HEK293 (cell line): ENCODE measurements around the gene TBC1D22A.

Source experiments
- CTCF ChIA-PET: fragments of 350-600 bp; formaldehyde crosslinking; extraction: SDS; loops from one replicate; lab custom pipeline; 2021; ENCODE audit warnings: antibody characterized with exemption; lab: Yijun Ruan, JAX
- POLR2A ChIA-PET: fragments of 300-600 bp; formaldehyde crosslinking; extraction: SDS; loops from one replicate; lab custom pipeline; 2020; ENCODE audit warnings: antibody characterized with exemption, inconsistent platforms; lab: Yijun Ruan, JAX
- H3K27ac ChIP-seq: fragments of 200-500 bp; sonication (Bioruptor generic); 2 replicates; pipeline ENCODE4 v1.5.1; 2014; ENCODE audit warnings: low read depth, low read length, control low read depth, inconsistent platforms; ENCODE audit errors: extremely low read depth
- H3K36me3 ChIP-seq, 2 experiments: fragments of 200-500 bp in 1 of 2; sonication (Bioruptor generic) in 1 of 2; 1 replicate in 1 of 2; 2 replicates in 1 of 2; pipeline ENCODE4 v1.5.1; 2014 to 2017; ENCODE audit warnings: inconsistent platforms in 2 of 2, low read length in 2 of 2; ENCODE audit not compliant: control insufficient read depth in 2 of 2, insufficient read depth in 1 of 2
- H3K4me1 ChIP-seq: fragments of 200-500 bp; sonication (Bioruptor generic); 2 replicates; pipeline ENCODE4 v1.5.1; 2014; ENCODE audit warnings: mild to moderate bottlenecking, low read length, inconsistent platforms; ENCODE audit not compliant: control insufficient read depth, insufficient read depth
- H3K4me3 ChIP-seq: 2 replicates; pipeline ENCODE4 v1.5.1; 2011; ENCODE audit warnings: low read depth, mild to moderate bottlenecking, control low read depth, low read length, moderate library complexity
- H3K9me3 ChIP-seq: fragments of 200-500 bp; sonication (Bioruptor generic); 2 replicates; pipeline ENCODE4 v1.5.1; 2014; ENCODE audit warnings: low read depth, low read length, inconsistent platforms; ENCODE audit not compliant: control insufficient read depth, insufficient read depth
- BCL11A ChIP-seq: fragments of 450-650 bp; formaldehyde crosslinking; IDR thresholded peaks from 2 replicates; pipeline ENCODE4 v1.5.1; 2016; ENCODE audit warnings: low read depth, missing biosample characterization, missing genetic modification characterization
- EGR2 ChIP-seq: fragments of 450-650 bp; formaldehyde crosslinking; IDR thresholded peaks from 2 replicates; pipeline ENCODE4 v1.5.1; 2016; ENCODE audit warnings: low read depth, missing biosample characterization, missing genetic modification characterization
- GLIS1 ChIP-seq: fragments of 450-650 bp; formaldehyde crosslinking; IDR thresholded peaks from 2 replicates; pipeline ENCODE4 v1.5.1; 2016; ENCODE audit warnings: missing biosample characterization, missing genetic modification characterization
- GLIS2 ChIP-seq: fragments of 450-650 bp; formaldehyde crosslinking; IDR thresholded peaks from 2 replicates; pipeline ENCODE4 v1.5.1; 2016; ENCODE audit warnings: missing biosample characterization, missing genetic modification characterization
- ZBTB1 ChIP-seq: fragments of 450-650 bp; formaldehyde crosslinking; IDR thresholded peaks from 2 replicates; pipeline ENCODE4 v1.5.1; 2016; ENCODE audit warnings: missing biosample characterization, missing genetic modification characterization
- ZBTB48 ChIP-seq: fragments of 450-650 bp; formaldehyde crosslinking; IDR thresholded peaks from 2 replicates; pipeline ENCODE4 v1.5.1; 2016; ENCODE audit warnings: missing biosample characterization, missing genetic modification characterization
- ZBTB8A ChIP-seq: fragments of 450-650 bp; formaldehyde crosslinking; IDR thresholded peaks from 2 replicates; pipeline ENCODE4 v1.5.1; 2016; ENCODE audit warnings: missing biosample characterization, missing genetic modification characterization
- ZFHX2 ChIP-seq: fragments of 450-650 bp; formaldehyde crosslinking; conservative IDR thresholded peaks from 2 replicates; pipeline ENCODE4 v1.5.1; 2016; ENCODE audit warnings: missing biosample characterization, missing genetic modification characterization
- ZIC2 ChIP-seq: fragments of 450-650 bp; formaldehyde crosslinking; IDR thresholded peaks from 2 replicates; pipeline ENCODE4 v1.5.1; 2016; ENCODE audit warnings: missing biosample characterization, missing genetic modification characterization
- ZNF140 ChIP-seq: fragments of 450-650 bp; formaldehyde crosslinking; IDR thresholded peaks from 2 replicates; pipeline ENCODE4 v1.5.1; 2016; ENCODE audit warnings: missing biosample characterization, missing genetic modification characterization
- ZNF292 ChIP-seq: fragments of 450-650 bp; formaldehyde crosslinking; IDR thresholded peaks from 2 replicates; pipeline ENCODE4 v1.5.1; 2016; ENCODE audit warnings: low read depth, missing biosample characterization, missing genetic modification characterization, borderline replicate concordance
- ZNF501 ChIP-seq: fragments of 450-650 bp; formaldehyde crosslinking; IDR thresholded peaks from 2 replicates; pipeline ENCODE4 v1.5.1; 2016; ENCODE audit warnings: missing biosample characterization, missing genetic modification characterization
- ZNF548 ChIP-seq: fragments of 450-650 bp; formaldehyde crosslinking; IDR thresholded peaks from 2 replicates; pipeline ENCODE4 v1.5.1; 2016; ENCODE audit warnings: missing biosample characterization, missing genetic modification characterization
- ZNF629 ChIP-seq: fragments of 450-650 bp; formaldehyde crosslinking; IDR thresholded peaks from 2 replicates; pipeline ENCODE4 v1.5.1; 2017; ENCODE audit warnings: missing biosample characterization, missing genetic modification characterization
- ZNF791 ChIP-seq: fragments of 450-650 bp; formaldehyde crosslinking; IDR thresholded peaks from 2 replicates; pipeline ENCODE4 v1.5.1; 2016; ENCODE audit warnings: missing biosample characterization, missing genetic modification characterization
- TF ChIP-seq, protein P1 (sequence below): fragments of 450-650 bp; formaldehyde crosslinking; IDR thresholded peaks from 2 replicates; pipeline ENCODE4 v1.5.1; 2016; ENCODE audit warnings: missing biosample characterization, missing genetic modification characterization, borderline replicate concordance
- TF ChIP-seq, protein P2 (sequence below): fragments of 450-650 bp; formaldehyde crosslinking; IDR thresholded peaks from 2 replicates; pipeline ENCODE4 v1.5.0; 2017; ENCODE audit warnings: missing biosample characterization, missing genetic modification characterization, borderline replicate concordance
- TF ChIP-seq, protein P3 (sequence below): fragments of 450-650 bp; formaldehyde crosslinking; IDR thresholded peaks from 2 replicates; pipeline ENCODE4 v1.5.1; 2016; ENCODE audit warnings: missing biosample characterization, missing genetic modification characterization
- TF ChIP-seq, protein P4 (sequence below): fragments of 450-650 bp; formaldehyde crosslinking; IDR thresholded peaks from 2 replicates; pipeline ENCODE4 v1.5.1; 2017; ENCODE audit warnings: missing biosample characterization, missing genetic modification characterization

The TBC1D22A gene

DNA sequence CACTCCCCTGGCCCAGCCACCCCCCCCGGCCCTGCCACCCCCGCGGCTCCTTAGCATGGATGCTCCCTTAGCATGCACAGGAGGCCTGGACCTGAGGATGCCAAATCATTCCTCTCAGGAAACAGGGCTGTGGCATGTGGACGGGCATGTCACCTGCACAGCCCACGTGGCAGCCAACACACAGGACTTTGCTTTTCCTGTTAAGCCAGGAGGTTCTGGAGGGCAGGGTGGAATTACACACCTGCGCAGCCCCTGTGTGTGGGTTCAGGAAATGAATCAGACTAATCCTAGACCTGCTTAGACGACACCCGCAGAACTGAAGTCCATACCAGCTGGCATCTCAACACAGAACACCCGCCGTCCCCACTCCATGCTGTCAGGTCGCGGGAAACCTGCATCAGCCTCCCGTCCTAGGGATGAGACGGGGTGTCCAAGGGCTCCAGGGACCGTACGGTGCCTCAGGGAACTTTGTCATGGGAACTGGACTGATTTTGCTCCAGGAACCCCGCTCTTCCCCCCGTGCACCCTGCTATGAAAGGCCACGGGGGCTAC, 34.6 kb upstream of the TBC1D22A start (continued):
- TF ChIP-seq, protein P1, sequence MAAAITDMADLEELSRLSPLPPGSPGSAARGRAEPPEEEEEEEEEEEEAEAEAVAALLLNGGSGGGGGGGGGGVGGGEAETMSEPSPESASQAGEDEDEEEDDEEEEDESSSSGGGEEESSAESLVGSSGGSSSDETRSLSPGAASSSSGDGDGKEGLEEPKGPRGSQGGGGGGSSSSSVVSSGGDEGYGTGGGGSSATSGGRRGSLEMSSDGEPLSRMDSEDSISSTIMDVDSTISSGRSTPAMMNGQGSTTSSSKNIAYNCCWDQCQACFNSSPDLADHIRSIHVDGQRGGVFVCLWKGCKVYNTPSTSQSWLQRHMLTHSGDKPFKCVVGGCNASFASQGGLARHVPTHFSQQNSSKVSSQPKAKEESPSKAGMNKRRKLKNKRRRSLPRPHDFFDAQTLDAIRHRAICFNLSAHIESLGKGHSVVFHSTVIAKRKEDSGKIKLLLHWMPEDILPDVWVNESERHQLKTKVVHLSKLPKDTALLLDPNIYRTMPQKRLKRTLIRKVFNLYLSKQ (tag by site-specific recombination), result no peak
- TF ChIP-seq GLIS1 (tag by site-specific recombination) (no peak), BCL11A (no peak), ZBTB1 (no peak), ZNF501 (tag by site-specific recombination) (no peak)

DNA sequence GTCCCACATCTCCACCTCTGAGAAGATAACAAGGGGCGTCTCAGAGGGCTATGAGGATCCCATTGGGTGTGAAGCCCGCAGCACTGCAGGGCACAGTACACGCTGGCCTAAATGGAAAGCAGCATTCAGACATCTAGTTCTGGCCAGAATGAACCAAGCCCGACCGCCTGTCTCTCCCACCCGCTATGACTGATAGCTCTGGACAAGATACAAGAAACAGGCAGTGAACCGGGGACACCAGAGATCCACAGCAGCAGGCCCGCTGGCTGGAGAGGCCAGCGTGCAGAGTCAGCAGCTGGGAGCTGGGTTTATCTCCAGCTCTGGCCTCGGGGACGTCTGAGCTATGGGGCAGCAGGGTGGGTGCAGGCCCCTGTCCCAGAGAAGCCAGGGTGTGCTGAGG, 34.0 kb upstream of the TBC1D22A start:
- H3K36me3 ChIP-seq, result peaks cover 4 to 45% of the 10 kb centered on the region in 2 experiments; a peak in 2 of 3 replicates
- ChIA-PET CTCF (interaction anchor here (0.6 to 1.5 kb wide), 2 partner anchors 8 to 149 kb away, joined by 3 read pairs; no protein-coding TSS in a partner anchor), POLR2A (no interaction called here)
- TF ChIP-seq ZNF791 (tag by site-specific recombination) (no peak), ZNF548 (no peak)
- TF ChIP-seq, protein P2, sequence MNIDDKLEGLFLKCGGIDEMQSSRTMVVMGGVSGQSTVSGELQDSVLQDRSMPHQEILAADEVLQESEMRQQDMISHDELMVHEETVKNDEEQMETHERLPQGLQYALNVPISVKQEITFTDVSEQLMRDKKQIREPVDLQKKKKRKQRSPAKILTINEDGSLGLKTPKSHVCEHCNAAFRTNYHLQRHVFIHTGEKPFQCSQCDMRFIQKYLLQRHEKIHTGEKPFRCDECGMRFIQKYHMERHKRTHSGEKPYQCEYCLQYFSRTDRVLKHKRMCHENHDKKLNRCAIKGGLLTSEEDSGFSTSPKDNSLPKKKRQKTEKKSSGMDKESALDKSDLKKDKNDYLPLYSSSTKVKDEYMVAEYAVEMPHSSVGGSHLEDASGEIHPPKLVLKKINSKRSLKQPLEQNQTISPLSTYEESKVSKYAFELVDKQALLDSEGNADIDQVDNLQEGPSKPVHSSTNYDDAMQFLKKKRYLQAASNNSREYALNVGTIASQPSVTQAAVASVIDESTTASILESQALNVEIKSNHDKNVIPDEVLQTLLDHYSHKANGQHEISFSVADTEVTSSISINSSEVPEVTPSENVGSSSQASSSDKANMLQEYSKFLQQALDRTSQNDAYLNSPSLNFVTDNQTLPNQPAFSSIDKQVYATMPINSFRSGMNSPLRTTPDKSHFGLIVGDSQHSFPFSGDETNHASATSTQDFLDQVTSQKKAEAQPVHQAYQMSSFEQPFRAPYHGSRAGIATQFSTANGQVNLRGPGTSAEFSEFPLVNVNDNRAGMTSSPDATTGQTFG, result no peak
- TF ChIP-seq, protein P3, sequence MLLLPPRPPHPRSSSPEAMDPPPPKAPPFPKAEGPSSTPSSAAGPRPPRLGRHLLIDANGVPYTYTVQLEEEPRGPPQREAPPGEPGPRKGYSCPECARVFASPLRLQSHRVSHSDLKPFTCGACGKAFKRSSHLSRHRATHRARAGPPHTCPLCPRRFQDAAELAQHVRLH, result no peak
- H3K4me1 ChIP-seq, result peaks cover 2% of the 10 kb centered on the region; the same call in 1 of the 2 replicates
- H3K9me3 ChIP-seq, result no peaks in the 10 kb centered on the region
- no peak overlapping the region for H3K4me3 ChIP-seq
- no peak overlapping the region for H3K27ac ChIP-seq

DNA sequence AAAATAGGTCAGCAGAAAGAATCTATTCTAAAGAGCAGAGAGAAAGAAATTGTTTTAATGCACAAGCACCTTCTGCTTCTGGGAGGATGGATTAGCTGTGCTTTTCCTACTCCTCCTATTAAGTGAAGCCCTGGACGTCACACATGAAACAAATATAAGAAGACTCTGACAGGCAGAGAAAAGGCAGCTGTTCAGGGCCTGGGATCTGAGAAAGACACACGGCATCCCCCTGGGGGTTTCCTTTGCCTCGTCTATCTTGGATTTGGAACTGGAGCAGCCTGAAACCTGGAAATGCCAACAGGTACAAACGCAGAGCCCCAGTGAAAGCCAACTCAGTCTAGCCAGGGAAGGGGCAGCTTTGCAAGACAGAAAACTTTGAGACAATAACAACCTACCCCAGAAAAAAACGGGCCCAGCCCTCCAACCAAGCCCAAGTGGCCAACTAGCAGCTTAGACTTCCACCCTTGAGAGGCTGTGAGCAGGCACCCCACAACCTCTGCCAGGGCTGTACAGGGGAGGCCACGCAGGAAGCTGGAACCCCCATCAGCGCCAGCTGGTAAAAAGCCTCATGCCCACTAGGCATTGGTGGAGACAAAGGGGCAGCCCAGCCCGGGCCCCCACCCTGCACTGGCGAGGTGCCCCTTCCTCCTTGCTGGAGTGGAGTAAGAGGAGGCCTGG, 31.7 kb upstream of the TBC1D22A start:
- TF ChIP-seq ZNF292 (tag by site-specific recombination) (no peak), GLIS2 (tag by site-specific recombination) (0 out of 2 replicates have a peak, but pooled peaks have one; percentile 9)
- Histone ChIP-seq H3K27ac (no peak overlapping the region), H3K4me1 (peaks cover 20% of the 10 kb centered on the region), H3K4me3 (no peak overlapping the region), H3K9me3 (no peaks in the 10 kb centered on the region), H3K36me3 (peaks cover 4 to 34% of the 10 kb centered on the region in 2 experiments; a peak in 2 of 3 replicates)
- POLR2A ChIA-PET, result interaction anchor here (1.1 to 2.6 kb wide), 2 partner anchors 9 to 32 kb away, joined by 3 to 7 read pairs; partner anchors contain the start of gene TBC1D22A
- CTCF ChIA-PET, result interaction anchor here (0.6 to 1.4 kb wide), 5 partner anchors 8 to 119 kb away, joined by 3 to 4 read pairs (median 3); no protein-coding TSS in a partner anchor

DNA sequence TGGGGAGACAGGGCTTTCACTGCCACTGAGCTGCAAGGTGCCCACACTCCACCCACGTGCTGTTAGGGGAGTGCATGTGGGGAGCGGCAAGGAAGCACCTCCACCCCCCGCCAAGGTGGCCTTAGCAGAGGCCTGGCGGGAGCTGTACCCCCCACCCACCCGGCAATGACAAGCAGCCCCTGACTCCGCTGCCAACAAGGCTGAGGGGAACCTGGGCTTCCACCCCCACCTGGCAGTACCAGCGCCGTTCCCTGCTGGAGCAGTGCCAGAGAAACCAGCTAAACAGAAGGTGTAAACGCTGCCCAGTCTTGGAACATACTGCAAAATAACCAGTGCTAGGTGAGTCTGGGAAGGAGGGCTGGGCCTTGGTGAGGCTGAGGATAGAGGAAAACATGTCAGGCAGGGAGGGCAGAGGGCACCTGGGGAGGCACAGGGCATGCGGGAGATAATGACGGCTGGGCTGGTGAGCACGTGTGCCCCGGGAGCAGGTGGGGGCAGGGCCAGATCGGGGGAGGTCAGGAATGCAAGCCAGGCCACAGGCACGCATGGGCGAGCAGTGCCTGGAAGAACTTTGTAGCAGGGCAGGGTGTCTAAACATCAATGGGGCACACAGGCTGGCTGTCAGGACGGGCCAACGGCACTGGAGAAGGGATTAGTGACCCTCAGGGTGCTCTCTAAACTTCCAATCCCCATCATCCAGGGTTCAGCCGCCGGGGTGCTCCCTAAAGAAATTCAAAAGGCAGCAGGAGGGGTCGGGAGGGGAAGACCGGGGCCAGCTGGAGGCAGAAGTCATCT, 31.0 kb upstream of the TBC1D22A start:
- ChIA-PET CTCF (interaction anchor here (0.6 to 1.4 kb wide), 3 partner anchors 7 to 69 kb away, joined by 3 to 4 read pairs (median 3); no protein-coding TSS in a partner anchor), POLR2A (interaction anchor here (1.1 to 2.6 kb wide), 2 partner anchors 10 to 31 kb away, joined by 3 to 7 read pairs; partner anchors contain the start of gene TBC1D22A)
- peaks cover 27% of the 10 kb centered on the region for H3K4me1 ChIP-seq
- H3K9me3 ChIP-seq, result no peaks in the 10 kb centered on the region
- H3K4me3 ChIP-seq, result no peak overlapping the region
- peaks cover 4 to 28% of the 10 kb centered on the region in 2 experiments; a peak in 2 of 3 replicates for H3K36me3 ChIP-seq
- H3K27ac ChIP-seq, result 0 out of 2 replicates have a peak overlapping the region, but pooled peaks have one; percentile 37
- TF ChIP-seq ZIC2 (peak; percentile 64), GLIS1 (tag by site-specific recombination) (peak; percentile 54; the same call in 1 of the 2 replicates), EGR2 (tag by site-specific recombination) (peak; percentile 64; the same call in 1 of the 2 replicates), ZBTB48 (tag by site-specific recombination) (0 out of 2 replicates have a peak, but pooled peaks have one; percentile 18), ZBTB8A (tag by site-specific recombination) (peak; percentile 45; the same call in 1 of the 2 replicates), ZNF629 (tag by site-specific recombination) (no peak), ZNF140 (tag by site-specific recombination) (no peak), ZFHX2 (tag by site-specific recombination) (peak; percentile 81)
- TF ChIP-seq, protein P4, sequence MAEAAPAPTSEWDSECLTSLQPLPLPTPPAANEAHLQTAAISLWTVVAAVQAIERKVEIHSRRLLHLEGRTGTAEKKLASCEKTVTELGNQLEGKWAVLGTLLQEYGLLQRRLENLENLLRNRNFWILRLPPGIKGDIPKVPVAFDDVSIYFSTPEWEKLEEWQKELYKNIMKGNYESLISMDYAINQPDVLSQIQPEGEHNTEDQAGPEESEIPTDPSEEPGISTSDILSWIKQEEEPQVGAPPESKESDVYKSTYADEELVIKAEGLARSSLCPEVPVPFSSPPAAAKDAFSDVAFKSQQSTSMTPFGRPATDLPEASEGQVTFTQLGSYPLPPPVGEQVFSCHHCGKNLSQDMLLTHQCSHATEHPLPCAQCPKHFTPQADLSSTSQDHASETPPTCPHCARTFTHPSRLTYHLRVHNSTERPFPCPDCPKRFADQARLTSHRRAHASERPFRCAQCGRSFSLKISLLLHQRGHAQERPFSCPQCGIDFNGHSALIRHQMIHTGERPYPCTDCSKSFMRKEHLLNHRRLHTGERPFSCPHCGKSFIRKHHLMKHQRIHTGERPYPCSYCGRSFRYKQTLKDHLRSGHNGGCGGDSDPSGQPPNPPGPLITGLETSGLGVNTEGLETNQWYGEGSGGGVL (tag by site-specific recombination), result peak; percentile 13; the same call in 1 of the 2 replicates
